Stimulated activated CD4-positive, alpha-beta T cell treated with anti-CD3 and anti-CD28 coated beads, Interleukin-12 subunit alpha, Interleukin-12 subunit beta, amount 100 ng/mL, for 4 hours (primary cell): ENCODE measurements around the gene FXYD5.

Experiments
- DNase-seq: peaks from one replicate; pipeline ENCODE4 v3.0.0-alpha.2; 2020

Gene FXYD5

DNA sequence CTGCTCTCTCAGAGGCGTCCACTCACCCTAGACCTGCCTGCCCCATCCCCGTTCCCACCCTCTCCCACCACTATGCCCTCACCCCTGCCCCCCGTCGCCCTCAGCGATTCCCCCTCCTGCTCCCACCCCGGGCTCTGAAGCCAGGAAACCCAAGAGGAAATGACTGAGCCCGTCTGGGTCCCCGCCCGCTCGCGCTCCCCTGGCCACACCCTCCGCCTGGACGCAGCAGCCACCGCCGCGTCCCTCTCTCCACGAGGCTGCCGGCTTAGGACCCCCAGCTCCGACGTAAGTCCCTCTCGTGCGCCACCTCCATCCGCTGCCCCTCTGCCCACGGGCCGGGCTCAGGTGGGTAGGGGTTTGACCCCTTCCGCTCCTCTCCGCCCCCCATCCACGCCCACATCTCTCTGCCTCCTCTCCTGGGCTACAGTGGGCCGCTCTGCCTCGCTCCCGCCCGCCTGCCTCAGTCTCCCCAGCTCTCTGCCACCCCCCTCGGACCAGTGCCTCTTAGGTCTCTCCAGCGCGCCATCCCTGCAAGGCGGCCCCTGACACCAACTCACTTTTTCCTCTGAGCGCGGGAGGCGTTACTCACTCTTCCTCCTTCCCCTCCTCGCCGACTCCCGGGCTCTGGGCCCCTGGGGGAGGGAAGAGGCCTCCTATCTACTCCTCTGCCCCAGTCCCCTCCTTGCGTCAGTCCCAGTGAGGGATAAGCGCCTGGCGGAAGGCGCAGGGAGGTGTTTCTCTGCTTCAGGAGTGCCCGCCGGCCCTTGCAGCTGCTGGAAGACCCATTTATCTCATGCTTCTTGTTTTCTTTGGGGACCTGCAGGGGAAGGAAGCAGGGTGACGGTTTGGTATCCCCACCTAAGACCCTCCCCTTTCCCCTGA is at the start of gene FXYD5:
Gene FXYD5, plus strand, starts transcription at position 211 of the 882 bp plus-strand sequence. CDS start 816 bp downstream, outside the sequence.
- DNase-seq = peak; percentile 83

- DNase-seq = no peak
Observed at GRCh38 chr19:35105047-35105410, 49.5 kb upstream of the FXYD5 start.

DNA sequence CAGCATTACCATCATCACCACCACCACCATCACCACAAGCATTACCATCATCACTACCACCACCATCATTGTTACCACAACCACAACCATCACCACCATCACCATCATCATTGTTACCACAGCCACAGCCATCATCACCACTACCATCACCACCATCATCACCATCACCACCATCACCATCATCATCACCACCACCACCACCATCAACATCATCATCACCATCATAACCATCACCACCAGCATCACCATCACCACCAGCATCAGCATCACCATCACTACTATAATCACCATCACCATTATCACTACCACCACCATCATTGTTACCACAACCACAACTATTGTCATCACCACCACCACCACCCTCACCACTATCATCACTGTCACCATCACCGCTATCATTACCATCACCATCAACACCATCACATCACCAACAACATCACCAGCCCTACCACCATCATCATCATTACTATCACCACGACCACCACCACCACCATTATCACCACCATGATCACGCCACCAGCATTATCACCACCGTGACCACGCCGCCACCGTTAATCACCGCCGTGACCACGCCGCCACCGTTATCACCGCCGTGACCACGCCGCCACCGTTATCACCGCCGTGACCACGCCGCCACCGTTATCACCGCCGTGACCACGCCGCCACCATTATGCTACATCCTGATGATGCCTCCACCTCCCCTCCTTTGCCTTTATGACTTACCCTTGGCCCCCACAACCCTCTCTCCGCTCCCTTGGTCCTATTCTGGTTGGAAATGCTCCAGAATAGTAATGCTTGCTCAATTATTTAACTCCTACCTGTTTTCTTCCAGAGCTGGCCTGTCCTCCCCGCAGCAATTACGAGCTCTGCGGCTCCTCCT is 48.9 kb upstream of the FXYD5 start:
- no peak for DNase-seq

- DNase-seq = no peak
Observed at GRCh38 chr19:35106291-35106583, 48.3 kb upstream of the FXYD5 start.

GRCh38 chr19:35106898-35107541 is 47.5 kb upstream of the FXYD5 start:
- no peak for DNase-seq

DNA sequence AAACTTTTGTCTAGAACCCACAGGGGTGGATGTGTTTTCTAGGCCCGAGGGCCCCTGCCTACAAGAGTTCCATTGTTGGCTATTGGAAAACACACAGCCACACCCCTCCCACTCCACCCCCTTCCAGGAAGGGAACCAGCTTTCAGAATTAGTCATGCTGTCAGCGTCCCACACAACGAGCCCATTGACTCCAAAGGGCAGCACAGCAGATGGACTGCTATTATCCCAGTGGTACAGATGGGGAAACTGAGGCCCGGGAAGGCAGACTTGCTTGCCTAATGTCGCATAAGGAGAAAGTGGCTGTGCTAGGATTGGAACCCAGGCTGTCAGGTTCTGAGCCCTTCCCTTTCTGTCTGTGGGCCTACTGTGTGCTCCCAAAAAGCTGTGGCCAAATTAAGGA is 47.0 kb upstream of the FXYD5 start:
- DNase-seq = no peak

DNA sequence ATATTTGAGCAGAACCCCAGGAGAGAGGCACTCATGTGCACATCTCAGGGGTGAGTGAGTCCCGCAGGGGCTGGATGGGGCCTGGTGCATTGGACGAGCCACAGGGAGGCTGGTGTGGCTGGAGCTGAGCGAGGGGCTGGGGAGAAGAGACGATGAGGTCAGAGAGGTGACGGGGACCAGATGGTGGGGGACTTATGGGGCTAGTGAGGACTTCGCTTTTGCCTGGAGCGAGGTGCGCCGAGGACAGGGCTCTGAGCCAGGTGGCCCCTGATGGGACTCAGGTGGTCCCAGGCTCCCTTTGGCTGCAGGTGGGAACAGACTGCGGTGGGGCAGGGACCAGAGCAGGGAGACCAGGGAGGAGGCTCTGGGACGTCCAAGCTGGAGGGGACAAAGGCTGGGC is 45.8 kb upstream of the FXYD5 start:
- DNase-seq = no peak

DNA sequence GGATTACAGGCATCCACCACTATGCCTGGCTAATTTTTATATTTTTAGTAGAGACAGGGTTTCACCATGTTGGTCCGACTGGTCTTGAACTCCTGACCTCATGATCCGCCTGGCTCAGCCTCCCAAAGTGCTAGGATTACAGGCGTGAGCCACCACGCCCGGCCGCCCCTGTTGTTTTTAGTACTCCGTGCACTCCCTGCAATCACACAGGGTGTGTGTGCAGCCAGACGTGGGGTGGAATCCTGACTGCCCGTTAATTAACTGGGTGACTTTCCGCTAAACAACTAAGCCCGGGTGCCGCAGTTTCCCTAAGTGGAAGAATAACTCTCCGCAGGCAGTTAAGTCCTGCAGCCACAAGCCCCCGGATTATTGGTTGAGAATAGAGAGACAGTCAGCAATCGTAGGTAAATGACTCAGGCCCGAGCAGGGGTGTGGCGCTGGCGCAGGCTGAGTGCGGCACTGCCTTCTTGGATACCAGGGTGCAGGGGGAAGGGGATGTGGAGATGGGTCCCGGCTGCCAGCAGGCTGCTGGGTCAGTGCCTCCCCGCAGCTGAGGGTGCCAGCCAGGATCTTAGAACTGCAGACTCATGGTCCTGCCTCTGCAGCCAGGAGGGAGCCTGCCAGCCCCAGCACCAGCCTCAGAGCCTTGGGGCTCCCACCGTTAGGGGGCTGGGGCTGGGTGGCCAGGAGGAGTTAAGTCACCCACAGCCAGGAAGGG is 45.0 kb upstream of the FXYD5 start:
- no peak for DNase-seq

- no peak for DNase-seq
Observed at GRCh38 chr19:35110974-35111373, 43.6 kb upstream of the FXYD5 start.

- no peak for DNase-seq
Observed at GRCh38 chr19:35112995-35113688, 41.4 kb upstream of the FXYD5 start.

GRCh38 chr19:35114353-35115176 is 40.0 kb upstream of the FXYD5 start:
- DNase-seq = peak; percentile 69

DNA sequence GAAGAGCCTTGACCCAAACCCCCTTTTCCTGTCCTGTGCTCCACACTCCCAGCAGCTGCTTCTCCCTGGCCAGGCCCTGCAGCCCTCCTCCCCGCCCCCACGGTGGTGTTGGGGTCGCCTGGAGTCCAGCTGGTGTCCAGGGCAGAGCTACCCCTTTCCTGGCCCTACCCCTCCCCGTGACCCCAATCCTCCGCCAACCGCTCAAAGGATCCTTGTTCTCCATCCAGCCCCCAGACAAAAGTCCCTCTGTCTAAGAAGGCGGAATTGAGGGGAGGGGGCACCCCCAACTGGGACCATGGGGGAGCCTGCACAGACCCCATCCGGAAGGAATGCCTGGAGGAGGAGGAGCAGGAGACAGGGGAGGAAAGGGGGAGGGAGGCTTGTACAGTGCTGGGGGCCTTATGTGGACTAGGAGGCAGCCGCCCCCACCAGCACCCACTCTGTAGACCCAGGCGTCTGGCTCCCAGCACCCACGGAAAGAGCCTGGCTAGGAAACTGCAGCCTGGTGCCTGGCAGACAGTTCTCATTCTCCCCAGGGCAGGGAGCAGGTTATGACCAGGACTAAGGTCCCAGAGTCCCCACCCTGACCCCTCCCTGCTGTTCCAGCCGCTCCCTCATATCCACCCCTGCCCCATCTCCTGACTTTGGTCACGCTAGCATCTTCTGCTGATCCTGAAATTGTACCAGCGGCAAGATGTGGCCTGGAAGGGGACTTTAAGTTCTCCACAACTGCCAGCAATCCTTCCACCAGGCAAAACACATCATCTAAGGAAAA is 39.2 kb upstream of the FXYD5 start, which contains the start of gene FXYD3:
Gene FXYD3, plus strand, starts transcription at position 647 of the 775 bp plus-strand sequence. CDS start 3,554 bp downstream, outside the sequence.
- DNase-seq = no peak

GRCh38 chr19:35116072-35116801 is 38.3 kb upstream of the FXYD5 start:
- DNase-seq = no peak

- no peak for DNase-seq
Observed at GRCh38 chr19:35117116-35117515, 37.4 kb upstream of the FXYD5 start.

GRCh38 chr19:35117799-35118198 is 36.7 kb upstream of the FXYD5 start:
- DNase-seq = no peak

DNA sequence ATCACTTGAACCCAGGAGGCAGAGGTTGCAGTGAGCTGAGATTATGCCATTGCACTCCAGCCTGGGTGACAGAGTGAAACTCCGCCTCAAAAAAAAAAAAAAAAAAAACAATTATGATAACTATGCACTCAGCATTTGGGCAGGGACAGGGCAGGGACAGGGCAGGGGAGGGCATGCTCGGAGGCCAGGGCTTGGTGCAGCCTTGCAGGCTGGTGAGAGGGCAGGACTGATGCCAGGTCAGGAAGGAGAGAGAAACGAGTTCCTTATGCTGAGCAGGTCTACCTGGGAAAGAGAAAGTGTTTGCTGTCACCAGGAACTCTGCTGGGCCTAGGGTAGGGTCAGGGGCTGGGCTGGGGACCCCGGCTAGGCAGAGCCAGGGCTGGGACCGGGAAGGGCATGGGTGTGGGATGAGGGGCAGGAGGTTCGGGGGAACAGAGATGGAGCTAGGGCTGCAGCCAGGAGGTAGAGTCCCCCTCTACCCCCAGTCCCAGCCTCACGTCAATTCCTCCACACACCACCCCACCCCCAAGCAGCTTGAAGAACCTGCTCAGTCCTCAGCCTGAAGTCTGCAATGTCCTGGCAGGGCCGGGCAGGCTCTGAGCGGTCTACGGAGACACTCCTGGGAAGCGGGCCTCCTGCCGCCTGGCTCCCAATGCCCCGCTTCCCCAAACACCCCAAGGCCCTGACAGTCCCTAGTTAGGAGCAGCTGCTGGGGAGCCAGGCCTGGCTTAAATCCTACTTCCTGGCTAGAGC is 36.1 kb upstream of the FXYD5 start:
- DNase-seq = no peak

- no peak for DNase-seq
Observed at GRCh38 chr19:35119091-35119490, 35.4 kb upstream of the FXYD5 start.

DNA sequence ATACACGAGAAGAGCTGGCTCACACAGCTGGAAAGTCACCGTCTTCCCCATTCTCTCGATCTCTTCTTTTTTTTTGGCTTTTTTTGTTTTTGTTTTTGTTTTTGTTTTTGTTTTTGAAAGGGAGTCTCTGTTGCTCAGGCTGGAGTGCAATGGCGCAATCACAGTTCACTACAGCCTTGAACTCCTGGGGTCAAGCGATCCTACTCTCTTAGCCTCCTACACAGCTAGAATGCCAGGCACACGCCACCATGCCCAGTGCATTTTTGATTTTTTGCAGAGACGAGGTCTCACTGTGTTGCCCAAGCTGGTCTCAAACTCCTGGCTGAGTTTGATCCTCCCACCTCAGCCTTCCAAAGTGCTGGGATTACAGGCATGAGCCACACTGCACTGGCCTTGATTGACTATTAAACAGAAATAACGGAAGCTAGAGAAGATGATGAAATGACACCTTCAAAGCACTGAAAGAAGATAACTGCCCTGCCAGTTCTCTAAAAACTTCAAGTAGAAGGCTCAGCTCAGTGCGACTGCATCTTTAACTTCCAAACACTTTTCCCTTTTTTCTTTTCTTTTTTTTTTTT is 34.9 kb upstream of the FXYD5 start:
- DNase-seq = no peak

DNA sequence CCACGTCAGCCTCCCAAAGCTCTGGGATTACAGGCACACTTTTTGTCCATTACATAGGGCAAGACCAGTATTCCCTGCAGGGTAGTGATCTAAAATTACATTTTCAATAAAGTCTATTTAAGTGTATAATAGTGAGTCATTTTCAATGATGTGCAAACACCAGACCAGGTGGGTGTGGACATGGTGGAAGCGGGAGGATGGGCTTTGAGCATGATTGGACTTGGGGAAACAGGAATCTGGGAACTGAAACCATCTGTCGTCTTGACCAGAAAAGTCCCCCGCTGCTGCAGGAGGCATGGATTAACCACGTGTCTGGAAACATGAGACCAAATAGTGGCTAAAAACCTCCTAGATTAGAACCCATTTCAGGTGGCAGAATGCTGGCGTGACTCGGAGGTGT is 34.0 kb upstream of the FXYD5 start:
- DNase-seq = no peak
